Fibroblast of mammary gland (primary cell): ENCODE measurements around the gene OR10H5.

Experiments used
- DNase-seq: peaks from one replicate; pipeline ENCODE4 v3.0.0-alpha.2; 2010; ENCODE audit warnings: low read depth
- H3K4me3 ChIP-seq: 2 replicates; pipeline ENCODE4 v1.5.1; 2011; ENCODE audit warnings: low read depth, mild to moderate bottlenecking, low read length, moderate library complexity; ENCODE audit not compliant: control insufficient read depth
- CTCF ChIP-seq: conservative IDR thresholded peaks from 2 replicates; pipeline ENCODE4 v1.5.1; 2011; ENCODE audit warnings: low read depth, low read length, inconsistent platforms; ENCODE audit not compliant: control insufficient read depth, insufficient read depth

The OR10H5 gene

GRCh38 chr19:15850385-15850784 lies 62.9 kb downstream of the OR10H5 start:
- DNase-seq = no peak
- no peak for TF ChIP-seq CTCF
- H3K4me3 ChIP-seq = no peak overlapping the region
